Measurements from ENCODE around the gene DROSHA. TPM values are rescaled to one million over a fixed set of nuclear protein-coding genes. Genes with fewer than 3 reads are reported as not detected.
A peak's percentile ranks its signal among the peaks of the same experiment; 100 is the strongest.

DROSHA gene
- polyA plus RNA-seq, 2 of the 4 experiments (the other 2 are of a cell fraction): 49.1 to 105 TPM

GRCh38 chr5:31500256-31500655, 31.6 kb downstream of the DROSHA start:
- no peak for FAIRE-seq
- DNase-seq (ENCODE audit: low read depth in 1 of 2, low spot score in 1 of 2): no peak
- Histone ChIP-seq H3K27ac (no peak overlapping the region), H3K4me3 (no peak overlapping the region), H3K4me2 (no peak overlapping the region), H3K9me3 (no peaks in the 10 kb centered on the region), H3K4me1 (no peaks in the 10 kb centered on the region)
- CTCF ChIA-PET: interaction anchor here (0.6 kb wide), 1 partner anchor 90 kb away, joined by 3 read pairs; no protein-coding TSS in a partner anchor
- 91% methylated on average over 4 of the region's 4 CpGs for WGBS (ENCODE audit: missing lambda C conversion rate)
- TF ChIP-seq HEYL (CRISPR knock-in tag; IDR thresholded peaks at IDR 0.05): no peak
- TF ChIP-seq CBX8 (IDR thresholded peaks at IDR 0.05): no peak
- TF ChIP-seq REST (IDR thresholded peaks at IDR 0.05): no peak
- no peak for TF ChIP-seq HDAC2 (IDR thresholded peaks at IDR 0.05)
- no peak for TF ChIP-seq RARB (CRISPR knock-in tag; IDR thresholded peaks at IDR 0.05)
- no peak for TF ChIP-seq FOSL2 (IDR thresholded peaks at IDR 0.05)
- no peak for TF ChIP-seq FOSL2 (CRISPR knock-in tag; IDR thresholded peaks at IDR 0.05)
- TF ChIP-seq RAD21 (conservative IDR thresholded peaks at IDR 0.05 in 1 of 2, IDR thresholded peaks at IDR 0.05 in 1 of 2): no peak
- no peak for TF ChIP-seq KDM5A (IDR thresholded peaks at IDR 0.05)
- TF ChIP-seq E2F6 (IDR thresholded peaks at IDR 0.05; ENCODE audit: borderline replicate concordance, low read depth): no peak
- no peak for TF ChIP-seq BCL3 (IDR thresholded peaks at IDR 0.05)
- no peak for TF ChIP-seq POLR2AphosphoS2 (conservative IDR thresholded peaks at IDR 0.05; ENCODE audit: low read length)
- no peak for TF ChIP-seq GATA3 (IDR thresholded peaks at IDR 0.05; ENCODE audit: borderline replicate concordance)
- no peak for TF ChIP-seq POLR2A (IDR thresholded peaks at IDR 0.05; ENCODE audit: low read length)
- no peak for TF ChIP-seq NFE2L2 (conservative IDR thresholded peaks at IDR 0.05; ENCODE audit: low read length)
- no peak for TF ChIP-seq SMC3 (IDR thresholded peaks at IDR 0.05)
- POLR2A ChIA-PET: no interaction called here
- ATAC-seq: no peak

- H3K9me3 ChIP-seq: no peaks in the 10 kb centered on the region
- no peak overlapping the region for H3K27ac ChIP-seq
- WGBS (ENCODE audit: missing lambda C conversion rate): 96% methylated on average over 6 of the region's 6 CpGs
- no peak overlapping the region for H3K4me2 ChIP-seq
- FAIRE-seq (no peak), DNase-seq (ENCODE audit: low read depth in 1 of 2, low spot score in 1 of 2) (no peak), ATAC-seq (0 out of 6 replicates have a peak, but pooled peaks of 1 of the 2 experiments have one; percentile 19)
- ChIA-PET CTCF (interaction anchor here (1.4 kb wide), 1 partner anchor 9 kb away, joined by 3 read pairs; no protein-coding TSS in a partner anchor), POLR2A (no interaction called here)
- TF ChIP-seq BHLHE40 (IDR thresholded peaks at IDR 0.05; ENCODE audit: low read depth, low read length): no peak
- TF ChIP-seq CBX2 (IDR thresholded peaks at IDR 0.05; ENCODE audit: borderline replicate concordance, low read depth): no peak
- no peak for TF ChIP-seq HOXA7 (CRISPR knock-in tag; IDR thresholded peaks at IDR 0.05)
- no peak for TF ChIP-seq HES2 (IDR thresholded peaks at IDR 0.05)
- no peak for TF ChIP-seq CTCF (IDR thresholded peaks at IDR 0.05)
- no peak for TF ChIP-seq MAX (IDR thresholded peaks at IDR 0.05)
- TF ChIP-seq ESRRA (IDR thresholded peaks at IDR 0.05; ENCODE audit: borderline replicate concordance, low read length): no peak
- TF ChIP-seq CBX8 (IDR thresholded peaks at IDR 0.05): no peak
- no peak for TF ChIP-seq CHD2 (IDR thresholded peaks at IDR 0.05; ENCODE audit: low read length, partially characterized antibody)
- TF ChIP-seq FOXS1 (CRISPR knock-in tag; IDR thresholded peaks at IDR 0.05): no peak
- no peak for TF ChIP-seq NFE2L2 (conservative IDR thresholded peaks at IDR 0.05; ENCODE audit: low read length)
- TF ChIP-seq PHF8 (IDR thresholded peaks at IDR 0.05; ENCODE audit: borderline replicate concordance, low read depth): no peak
- TF ChIP-seq CHD4 (IDR thresholded peaks at IDR 0.05; ENCODE audit: borderline replicate concordance): no peak
- TF ChIP-seq FOSL2 (IDR thresholded peaks at IDR 0.05): no peak
- TF ChIP-seq FOSL2 (CRISPR knock-in tag; IDR thresholded peaks at IDR 0.05): no peak
- no peaks in the 10 kb centered on the region for H3K4me1 ChIP-seq
- no peak overlapping the region for H3K4me3 ChIP-seq
Measured at GRCh38 chr5:31496891-31497290, 35.0 kb downstream of the DROSHA start.

Measured in A549 (cell line).